ELR (cell line): ENCODE data around the gene ANKRD55.

Experiments
- DNase-seq: peaks from one replicate; pipeline ENCODE4 v3.0.0-alpha.2; 2015; ENCODE audit warnings: low read depth

Gene ANKRD55

GRCh38 chr5:56077796-56078233 lies 155.3 kb downstream of the ANKRD55 start:
- DNase-seq = no peak

- no peak for DNase-seq
Measured at GRCh38 chr5:56076486-56076885, 156.6 kb downstream of the ANKRD55 start.

- DNase-seq = no peak
Measured at GRCh38 chr5:56075361-56075760, 157.8 kb downstream of the ANKRD55 start.

GRCh38 chr5:56072863-56073766 lies 160.0 kb downstream of the ANKRD55 start:
- DNase-seq = no peak

GRCh38 chr5:56071470-56071869 lies 161.7 kb downstream of the ANKRD55 start:
- no peak for DNase-seq

- no peak for DNase-seq
Measured at GRCh38 chr5:56070851-56071465, 162.2 kb downstream of the ANKRD55 start.

- DNase-seq = no peak
Measured at GRCh38 chr5:56069652-56070226, 163.4 kb downstream of the ANKRD55 start.

GRCh38 chr5:56066931-56067450 lies 166.1 kb downstream of the ANKRD55 start:
- DNase-seq = no peak

- peak; percentile 34 for DNase-seq
Measured at GRCh38 chr5:56064984-56065383, 168.1 kb downstream of the ANKRD55 start.

GRCh38 chr5:56060276-56061110 lies 172.6 kb downstream of the ANKRD55 start:
- no peak for DNase-seq

GRCh38 chr5:56059854-56060253 lies 173.3 kb downstream of the ANKRD55 start:
- DNase-seq = no peak

- no peak for DNase-seq
Measured at GRCh38 chr5:56056875-56057274, 176.3 kb downstream of the ANKRD55 start.

- no peak for DNase-seq
Measured at GRCh38 chr5:56055859-56056258, 177.3 kb downstream of the ANKRD55 start.

GRCh38 chr5:56055287-56055686 lies 177.8 kb downstream of the ANKRD55 start:
- no peak for DNase-seq

- no peak for DNase-seq
Measured at GRCh38 chr5:56054666-56055065, 178.5 kb downstream of the ANKRD55 start.

- DNase-seq = no peak
Measured at GRCh38 chr5:56053363-56053762, 179.8 kb downstream of the ANKRD55 start.

GRCh38 chr5:56052735-56053134 lies 180.4 kb downstream of the ANKRD55 start:
- no peak for DNase-seq

GRCh38 chr5:56050551-56051255 lies 182.4 kb downstream of the ANKRD55 start:
- DNase-seq = no peak
